NT2/D1 (cell line): ENCODE data around the gene FERD3L.
A peak's percentile ranks its signal among the peaks of the same experiment; 100 is the strongest.

Experiments used
- SUZ12 ChIP-seq: IDR thresholded peaks from 2 replicates; pipeline ENCODE4 v1.6.1; 2011; ENCODE audit not compliant: insufficient read length, insufficient read depth; ENCODE audit errors: extremely low read depth
- YY1 ChIP-seq: IDR thresholded peaks from 2 replicates; pipeline ENCODE4 v1.6.1; 2011; ENCODE audit not compliant: insufficient read length, insufficient read depth

- TF ChIP-seq YY1 (no peak), SUZ12 (peak; percentile 93)
Measured at GRCh38 chr7:19112274-19113001, 32.8 kb downstream of the FERD3L start.
